HG03103 (cell line): Measurements from ENCODE around the gene NUDT1.

Experiments used
- ATAC-seq: cut with Tn5 transposase; IDR thresholded peaks from one replicate; pipeline ENCODE4 v1.9.1; 2021; ENCODE audit warnings: low read depth; ENCODE audit not compliant: unreplicated experiment

Gene NUDT1

GRCh38 chr7:2290877-2291276 lies 48.9 kb downstream of the NUDT1 start:
- no peak for ATAC-seq

- ATAC-seq = no peak
These were observed 54.1 kb downstream of the NUDT1 start for GRCh38 chr7:2295936-2296620.

GRCh38 chr7:2296832-2297231 lies 54.8 kb downstream of the NUDT1 start:
- ATAC-seq = no peak

- peak; percentile 42 for ATAC-seq
These were observed 57.3 kb downstream of the NUDT1 start for GRCh38 chr7:2299131-2299829.

- ATAC-seq = peak; percentile 40
These were observed 58.0 kb downstream of the NUDT1 start for GRCh38 chr7:2299870-2300512.
